Measurements from ENCODE around the gene DDX10. TPM values are rescaled to one million over a fixed set of nuclear protein-coding genes. Genes with fewer than 3 reads are reported as not detected.

The DDX10 gene
- total RNA-seq, 1 donor from 2014 or later: 34.7 TPM

- H3K36me3 Mint-ChIP-seq: no peaks in the 10 kb centered on the region
- H3K27me3 Mint-ChIP-seq: no peaks in the 10 kb centered on the region
- DNase-seq (ENCODE audit: extremely low spot score, unreplicated experiment): no peak
- no peak for TF ChIP-seq CTCF (conservative IDR thresholded peaks at IDR 0.05)
- peaks cover 4% of the 10 kb centered on the region for H3K9me3 Mint-ChIP-seq
- no peaks in the 10 kb centered on the region for H3K4me1 Mint-ChIP-seq (ENCODE audit: unreplicated experiment)
- no peak overlapping the region for H3K27ac Mint-ChIP-seq
- no peak overlapping the region for H3K4me3 Mint-ChIP-seq
These were observed 131.7 kb downstream of the DDX10 start for GRCh38 chr11:108796551-108796950.

- H3K27me3 Mint-ChIP-seq: no peaks in the 10 kb centered on the region
- peaks cover 4% of the 10 kb centered on the region for H3K9me3 Mint-ChIP-seq
- TF ChIP-seq CTCF (conservative IDR thresholded peaks at IDR 0.05): no peak
- H3K27ac Mint-ChIP-seq: no peak overlapping the region
- no peaks in the 10 kb centered on the region for H3K4me1 Mint-ChIP-seq (ENCODE audit: unreplicated experiment)
- H3K4me3 Mint-ChIP-seq: no peak overlapping the region
- no peaks in the 10 kb centered on the region for H3K36me3 Mint-ChIP-seq
- DNase-seq (ENCODE audit: extremely low spot score, unreplicated experiment): no peak
These were observed 132.8 kb downstream of the DDX10 start for GRCh38 chr11:108797578-108798100.

GRCh38 chr11:108802492-108802891 is 137.6 kb downstream of the DDX10 start:
- no peak for DNase-seq (ENCODE audit: extremely low spot score, unreplicated experiment)
- Mint-ChIP-seq H3K9me3 (no peaks in the 10 kb centered on the region), H3K4me1 (ENCODE audit: unreplicated experiment) (no peaks in the 10 kb centered on the region), H3K27ac (no peak overlapping the region), H3K27me3 (no peaks in the 10 kb centered on the region), H3K4me3 (no peak overlapping the region), H3K36me3 (no peaks in the 10 kb centered on the region)
- no peak for TF ChIP-seq CTCF (conservative IDR thresholded peaks at IDR 0.05)

GRCh38 chr11:108803776-108804175 is 138.9 kb downstream of the DDX10 start:
- no peak overlapping the region for H3K4me3 Mint-ChIP-seq
- H3K27me3 Mint-ChIP-seq: no peaks in the 10 kb centered on the region
- no peak for DNase-seq (ENCODE audit: extremely low spot score, unreplicated experiment)
- no peak overlapping the region for H3K27ac Mint-ChIP-seq
- H3K4me1 Mint-ChIP-seq (ENCODE audit: unreplicated experiment): no peaks in the 10 kb centered on the region
- H3K36me3 Mint-ChIP-seq: no peaks in the 10 kb centered on the region
- no peaks in the 10 kb centered on the region for H3K9me3 Mint-ChIP-seq
- no peak for TF ChIP-seq CTCF (conservative IDR thresholded peaks at IDR 0.05)

- Mint-ChIP-seq H3K27me3 (no peaks in the 10 kb centered on the region), H3K4me1 (ENCODE audit: unreplicated experiment) (no peaks in the 10 kb centered on the region), H3K4me3 (no peak overlapping the region), H3K27ac (no peak overlapping the region), H3K36me3 (no peaks in the 10 kb centered on the region), H3K9me3 (no peaks in the 10 kb centered on the region)
- DNase-seq (ENCODE audit: extremely low spot score, unreplicated experiment): no peak
- TF ChIP-seq CTCF (conservative IDR thresholded peaks at IDR 0.05): no peak
These were observed 139.6 kb downstream of the DDX10 start for GRCh38 chr11:108804511-108804910.

- no peaks in the 10 kb centered on the region for H3K4me1 Mint-ChIP-seq (ENCODE audit: unreplicated experiment)
- no peak for TF ChIP-seq CTCF (conservative IDR thresholded peaks at IDR 0.05)
- no peak overlapping the region for H3K27ac Mint-ChIP-seq
- H3K27me3 Mint-ChIP-seq: no peaks in the 10 kb centered on the region
- no peak overlapping the region for H3K4me3 Mint-ChIP-seq
- no peaks in the 10 kb centered on the region for H3K9me3 Mint-ChIP-seq
- no peaks in the 10 kb centered on the region for H3K36me3 Mint-ChIP-seq
- no peak for DNase-seq (ENCODE audit: extremely low spot score, unreplicated experiment)
These were observed 140.2 kb downstream of the DDX10 start for GRCh38 chr11:108805030-108805429.

Data from type B pancreatic cell (in vitro differentiated cells).